Measurements from ENCODE around the gene RAP1GAP2. TPM values are rescaled to one million over a fixed set of nuclear protein-coding genes. Genes with fewer than 3 reads are reported as not detected.
A peak's percentile ranks its signal among the peaks of the same experiment; 100 is the strongest.

The RAP1GAP2 gene
- polyA plus RNA-seq, 1 of the 3 experiments (the other 2 are of a cell fraction): 22.0 TPM

DNA sequence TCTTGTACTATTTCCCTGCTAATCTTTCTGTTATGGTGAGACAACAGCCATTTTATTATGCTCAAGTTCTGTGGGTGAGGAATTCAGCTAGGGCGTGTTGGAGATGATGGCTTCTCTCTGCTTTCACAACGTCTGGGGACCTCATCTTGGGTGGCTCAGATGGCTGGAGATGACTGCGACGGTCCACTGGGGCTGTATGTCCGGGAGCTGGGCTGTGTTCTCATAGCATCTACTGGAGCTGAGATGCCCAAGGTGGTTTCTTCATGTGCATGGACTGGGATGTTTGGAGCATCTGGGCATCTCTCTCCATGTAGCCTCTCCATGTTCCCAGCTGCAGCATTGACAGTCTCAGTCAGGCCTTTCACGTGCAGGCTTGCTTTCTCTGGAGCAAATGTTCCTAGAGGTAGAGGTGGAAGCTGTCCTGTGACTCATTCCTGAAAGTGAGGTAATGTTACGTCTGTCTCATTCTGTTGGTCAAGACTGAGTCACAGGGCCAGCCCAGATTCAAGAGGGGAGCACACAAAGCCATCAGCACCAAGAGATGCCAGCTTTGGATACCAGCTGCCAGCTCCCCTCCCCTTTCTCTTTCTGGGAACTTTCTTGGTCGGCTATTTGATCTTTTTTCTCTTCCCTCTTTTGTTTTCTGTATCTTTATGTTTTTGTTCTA lies 96.2 kb downstream of the RAP1GAP2 start:
- H3K4me1 ChIP-seq (ENCODE audit: control insufficient read depth in 1 of 2, insufficient read depth in 2 of 2, low read depth in 1 of 2, low read length in 1 of 2): peaks cover 8 to 16% of the 10 kb centered on the region in 2 experiments; a peak in 3 of 4 replicates
- CTCF ChIA-PET: interaction anchor here (1.1 to 1.8 kb wide), 3 partner anchors 20 to 44 kb away, joined by 3 to 5 read pairs (median 3); no protein-coding TSS in a partner anchor
- H3K27ac ChIP-seq (ENCODE audit: low read depth in 2 of 2, low read length in 1 of 2): peak overlapping the region in 1 of 2 experiments; percentile 76; a peak in 2 of 4 replicates
- no peaks in the 10 kb centered on the region for H3K9me3 ChIP-seq
- peak; percentile 24 for DNase-seq
- no peaks in the 10 kb centered on the region for H3K27me3 ChIP-seq (ENCODE audit: insufficient read depth)
- H3F3A ChIP-seq (replicated peaks; ENCODE audit: insufficient read depth): peaks cover 14% of the 10 kb centered on the region
- peaks cover 0 to 4% of the 10 kb centered on the region in 2 experiments for H3K36me3 ChIP-seq (replicated peaks in 1 of 2; ENCODE audit: control insufficient read depth in 1 of 2, insufficient read depth in 2 of 2, low read length in 1 of 2)
- peaks cover 77% of the 10 kb centered on the region for H3K79me2 ChIP-seq (ENCODE audit: insufficient read depth)
- H3K9ac ChIP-seq: peak overlapping the region; percentile 43; the same call in 1 of the 2 replicates
- H3K9me2 ChIP-seq: no peaks in the 10 kb centered on the region
- peaks cover 19% of the 10 kb centered on the region; the same call in 1 of the 2 replicates for H4K20me1 ChIP-seq (ENCODE audit: insufficient read depth)
- no peak overlapping the region; the same call in 1 of the 2 replicates for H2AFZ ChIP-seq (ENCODE audit: low read depth)
- POLR2A ChIA-PET: interaction anchor here (0.6 to 0.8 kb wide), 3 partner anchors 10 to 19 kb away, joined by 3 read pairs; no protein-coding TSS in a partner anchor
- WGBS (ENCODE audit: low lambda C conversion rate): 45% methylated on average over 8 of the region's 8 CpGs
- H3K4me3 ChIP-seq (ENCODE audit: low read depth in 2 of 2, low read length in 1 of 2): no peak overlapping the region
- peak overlapping the region; percentile 51 for H3K4me2 ChIP-seq
- TF ChIP-seq TEAD4 (IDR thresholded peaks at IDR 0.05; ENCODE audit: borderline replicate concordance, insufficient read depth) (0 out of 2 replicates have a peak, but pooled peaks have one; percentile 12), GABPA (IDR thresholded peaks at IDR 0.05; ENCODE audit: low read depth) (no peak), SMC3 (IDR thresholded peaks at IDR 0.05; ENCODE audit: low read depth, low read length) (no peak), ELF1 (IDR thresholded peaks at IDR 0.05) (no peak), MEF2A (IDR thresholded peaks at IDR 0.05; ENCODE audit: borderline replicate concordance, low read depth) (no peak), USF2 (IDR thresholded peaks at IDR 0.05; ENCODE audit: borderline replicate concordance, low read depth, low read length) (no peak), POLR2AphosphoS5 (IDR thresholded peaks at IDR 0.05; ENCODE audit: low read depth, low read length) (peak; percentile 53; the same call in 1 of the 2 replicates), FOXJ3 (CRISPR knock-in tag; IDR thresholded peaks at IDR 0.05) (no peak), EP300 (IDR thresholded peaks at IDR 0.05; ENCODE audit: borderline replicate concordance in 1 of 2, low read depth in 1 of 2, low read length in 1 of 2) (no peak; a peak in 1 of 4 replicates), REST (IDR thresholded peaks at IDR 0.05; ENCODE audit: low read depth, low read length) (no peak), RFX5 (IDR thresholded peaks at IDR 0.05; ENCODE audit: low read length) (no peak), RCOR1 (IDR thresholded peaks at IDR 0.05; ENCODE audit: low read length) (no peak), CHD2 (IDR thresholded peaks at IDR 0.05; ENCODE audit: low read length, partially characterized antibody) (no peak), FOSL2 (IDR thresholded peaks at IDR 0.05; ENCODE audit: borderline replicate concordance, low read depth) (peak; percentile 97), GATA2 (CRISPR knock-in tag; IDR thresholded peaks at IDR 0.05) (no peak), JUND (IDR thresholded peaks at IDR 0.05) (peak; percentile 93), YY1 (IDR thresholded peaks at IDR 0.05; ENCODE audit: low read depth) (no peak), MXI1 (IDR thresholded peaks at IDR 0.05; ENCODE audit: low read depth, low read length) (no peak), NFIC (IDR thresholded peaks at IDR 0.05; ENCODE audit: borderline replicate concordance) (peak; percentile 47; the same call in 1 of the 2 replicates), EZH2phosphoT487 (IDR thresholded peaks at IDR 0.05; ENCODE audit: borderline replicate concordance, low read depth) (no peak)
- TF ChIP-seq, protein P1, sequence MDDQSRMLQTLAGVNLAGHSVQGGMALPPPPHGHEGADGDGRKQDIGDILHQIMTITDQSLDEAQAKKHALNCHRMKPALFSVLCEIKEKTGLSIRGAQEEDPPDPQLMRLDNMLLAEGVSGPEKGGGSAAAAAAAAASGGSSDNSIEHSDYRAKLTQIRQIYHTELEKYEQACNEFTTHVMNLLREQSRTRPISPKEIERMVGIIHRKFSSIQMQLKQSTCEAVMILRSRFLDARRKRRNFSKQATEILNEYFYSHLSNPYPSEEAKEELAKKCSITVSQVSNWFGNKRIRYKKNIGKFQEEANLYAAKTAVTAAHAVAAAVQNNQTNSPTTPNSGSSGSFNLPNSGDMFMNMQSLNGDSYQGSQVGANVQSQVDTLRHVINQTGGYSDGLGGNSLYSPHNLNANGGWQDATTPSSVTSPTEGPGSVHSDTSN (IDR thresholded peaks at IDR 0.05): peak; percentile 52
- TF ChIP-seq, protein P2, sequence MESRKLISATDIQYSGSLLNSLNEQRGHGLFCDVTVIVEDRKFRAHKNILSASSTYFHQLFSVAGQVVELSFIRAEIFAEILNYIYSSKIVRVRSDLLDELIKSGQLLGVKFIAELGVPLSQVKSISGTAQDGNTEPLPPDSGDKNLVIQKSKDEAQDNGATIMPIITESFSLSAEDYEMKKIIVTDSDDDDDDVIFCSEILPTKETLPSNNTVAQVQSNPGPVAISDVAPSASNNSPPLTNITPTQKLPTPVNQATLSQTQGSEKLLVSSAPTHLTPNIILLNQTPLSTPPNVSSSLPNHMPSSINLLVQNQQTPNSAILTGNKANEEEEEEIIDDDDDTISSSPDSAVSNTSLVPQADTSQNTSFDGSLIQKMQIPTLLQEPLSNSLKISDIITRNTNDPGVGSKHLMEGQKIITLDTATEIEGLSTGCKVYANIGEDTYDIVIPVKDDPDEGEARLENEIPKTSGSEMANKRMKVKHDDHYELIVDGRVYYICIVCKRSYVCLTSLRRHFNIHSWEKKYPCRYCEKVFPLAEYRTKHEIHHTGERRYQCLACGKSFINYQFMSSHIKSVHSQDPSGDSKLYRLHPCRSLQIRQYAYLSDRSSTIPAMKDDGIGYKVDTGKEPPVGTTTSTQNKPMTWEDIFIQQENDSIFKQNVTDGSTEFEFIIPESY (IDR thresholded peaks at IDR 0.05; ENCODE audit: borderline replicate concordance, low read depth): 0 out of 2 replicates have a peak, but pooled peaks have one; percentile 24
- TF ChIP-seq, protein P3, sequence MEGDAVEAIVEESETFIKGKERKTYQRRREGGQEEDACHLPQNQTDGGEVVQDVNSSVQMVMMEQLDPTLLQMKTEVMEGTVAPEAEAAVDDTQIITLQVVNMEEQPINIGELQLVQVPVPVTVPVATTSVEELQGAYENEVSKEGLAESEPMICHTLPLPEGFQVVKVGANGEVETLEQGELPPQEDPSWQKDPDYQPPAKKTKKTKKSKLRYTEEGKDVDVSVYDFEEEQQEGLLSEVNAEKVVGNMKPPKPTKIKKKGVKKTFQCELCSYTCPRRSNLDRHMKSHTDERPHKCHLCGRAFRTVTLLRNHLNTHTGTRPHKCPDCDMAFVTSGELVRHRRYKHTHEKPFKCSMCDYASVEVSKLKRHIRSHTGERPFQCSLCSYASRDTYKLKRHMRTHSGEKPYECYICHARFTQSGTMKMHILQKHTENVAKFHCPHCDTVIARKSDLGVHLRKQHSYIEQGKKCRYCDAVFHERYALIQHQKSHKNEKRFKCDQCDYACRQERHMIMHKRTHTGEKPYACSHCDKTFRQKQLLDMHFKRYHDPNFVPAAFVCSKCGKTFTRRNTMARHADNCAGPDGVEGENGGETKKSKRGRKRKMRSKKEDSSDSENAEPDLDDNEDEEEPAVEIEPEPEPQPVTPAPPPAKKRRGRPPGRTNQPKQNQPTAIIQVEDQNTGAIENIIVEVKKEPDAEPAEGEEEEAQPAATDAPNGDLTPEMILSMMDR (IDR thresholded peaks at IDR 0.05): no peak

Data from SK-N-SH (cell line).